SK-N-MC (cell line): ENCODE data around the gene EGFR.

Experiments
- EZH2 ChIP-seq: fragments of 200-600 bp; sonication (generic); IDR thresholded peaks from one replicate; pipeline ENCODE4 v1.6.1; 2017; ENCODE audit warnings: antibody characterized with exemption
- POLR2AphosphoS5 ChIP-seq: IDR thresholded peaks from 2 replicates; pipeline ENCODE4 v1.6.1; 2012; ENCODE audit warnings: mild to moderate bottlenecking, low read depth, low read length, borderline replicate concordance

GRCh38 chr7:55061726-55062499 is 43.1 kb downstream of the EGFR start:
- TF ChIP-seq POLR2AphosphoS5 (no peak), EZH2 (no peak)
